Astrocyte of the cerebellum (primary cell): ENCODE measurements around the gene NPHP4.

ENCODE experiments used
- DNase-seq: peaks from one replicate; pipeline ENCODE4 v3.0.0-alpha.2; 2011; ENCODE audit warnings: low read depth
- H3K4me3 ChIP-seq: 2 replicates; pipeline ENCODE4 v1.5.1; 2011; ENCODE audit warnings: mild to moderate bottlenecking, low read depth, low read length, moderate library complexity
- in situ Hi-C: cut with HindIII; loops from 2 replicates; pipeline ENCODE4 v1.10.0; 2017; ENCODE audit warnings: low sequenced_read_pairs
- TF ChIP-seq, protein P1 (sequence below): IDR thresholded peaks from 2 replicates; pipeline ENCODE4 v1.5.1; 2012; ENCODE audit warnings: low read length, low read depth, moderate library complexity, mild to moderate bottlenecking; ENCODE audit errors: missing control alignments

NPHP4 gene

DNA sequence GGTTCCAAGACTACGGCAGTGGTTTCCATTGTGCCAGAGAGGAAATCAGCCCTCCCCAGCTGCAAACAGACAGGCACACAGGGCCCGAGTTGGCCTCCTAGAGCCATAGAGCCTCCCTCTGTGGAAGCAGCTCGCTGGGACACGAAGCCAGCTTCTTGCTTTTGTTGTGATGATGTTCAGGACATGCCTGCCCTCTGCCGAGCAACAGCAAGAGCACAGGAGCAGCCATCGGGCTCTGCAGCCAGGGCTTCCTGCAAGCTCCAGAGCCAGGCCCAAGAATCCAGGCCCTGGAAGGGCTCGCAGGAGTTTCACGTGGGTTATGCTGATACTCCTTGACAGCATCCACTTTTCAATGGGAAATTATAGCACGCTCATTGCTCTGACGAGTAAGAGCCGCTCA lies 18.5 kb downstream of the NPHP4 start:
- DNase-seq, result no peak
- TF ChIP-seq, protein P1, sequence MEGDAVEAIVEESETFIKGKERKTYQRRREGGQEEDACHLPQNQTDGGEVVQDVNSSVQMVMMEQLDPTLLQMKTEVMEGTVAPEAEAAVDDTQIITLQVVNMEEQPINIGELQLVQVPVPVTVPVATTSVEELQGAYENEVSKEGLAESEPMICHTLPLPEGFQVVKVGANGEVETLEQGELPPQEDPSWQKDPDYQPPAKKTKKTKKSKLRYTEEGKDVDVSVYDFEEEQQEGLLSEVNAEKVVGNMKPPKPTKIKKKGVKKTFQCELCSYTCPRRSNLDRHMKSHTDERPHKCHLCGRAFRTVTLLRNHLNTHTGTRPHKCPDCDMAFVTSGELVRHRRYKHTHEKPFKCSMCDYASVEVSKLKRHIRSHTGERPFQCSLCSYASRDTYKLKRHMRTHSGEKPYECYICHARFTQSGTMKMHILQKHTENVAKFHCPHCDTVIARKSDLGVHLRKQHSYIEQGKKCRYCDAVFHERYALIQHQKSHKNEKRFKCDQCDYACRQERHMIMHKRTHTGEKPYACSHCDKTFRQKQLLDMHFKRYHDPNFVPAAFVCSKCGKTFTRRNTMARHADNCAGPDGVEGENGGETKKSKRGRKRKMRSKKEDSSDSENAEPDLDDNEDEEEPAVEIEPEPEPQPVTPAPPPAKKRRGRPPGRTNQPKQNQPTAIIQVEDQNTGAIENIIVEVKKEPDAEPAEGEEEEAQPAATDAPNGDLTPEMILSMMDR, result peak; percentile 48
- no peak overlapping the region for H3K4me3 ChIP-seq
- in situ Hi-C loops, result no loop called here

- no peak overlapping the region for H3K4me3 ChIP-seq
- in situ Hi-C loops, result no loop called here
- TF ChIP-seq, protein P1, result no peak
- no peak for DNase-seq
These were observed 20.1 kb downstream of the NPHP4 start for GRCh38 chr1:5972198-5972520.

GRCh38 chr1:5971471-5972197 lies 20.6 kb downstream of the NPHP4 start:
- in situ Hi-C loops, result no loop called here
- DNase-seq, result no peak
- no peak overlapping the region for H3K4me3 ChIP-seq
- TF ChIP-seq, protein P1, result no peak

DNA sequence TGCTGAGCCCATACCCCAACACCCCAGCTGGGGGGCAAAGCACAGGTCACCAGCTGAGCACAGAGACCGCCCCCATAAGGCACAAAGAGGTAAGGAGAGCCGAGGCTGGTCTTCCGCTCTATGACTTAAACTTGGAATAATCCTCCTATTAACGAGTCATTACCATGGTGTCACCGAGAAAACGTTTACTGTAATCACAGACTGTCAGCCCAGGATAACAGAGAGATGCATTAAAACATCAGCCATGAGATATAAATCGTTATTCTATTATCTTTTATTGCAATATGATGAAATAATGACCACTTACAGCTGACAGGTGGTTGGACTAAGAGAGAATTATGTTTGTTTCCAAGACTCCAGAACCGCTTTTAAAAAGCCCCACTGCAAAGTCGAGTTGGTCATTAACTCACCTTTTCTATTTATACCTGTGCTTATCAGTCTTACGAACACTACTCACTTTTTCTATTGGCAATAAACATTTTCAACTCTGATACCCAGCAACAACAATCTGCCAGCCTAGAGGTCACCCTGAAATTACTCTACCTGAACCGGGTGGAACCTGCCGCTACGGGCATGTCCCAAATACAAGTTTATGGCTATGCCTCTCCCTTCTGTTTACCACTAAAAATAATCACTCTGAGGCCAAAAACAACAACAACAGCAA lies 21.5 kb downstream of the NPHP4 start:
- no peak overlapping the region for H3K4me3 ChIP-seq
- in situ Hi-C loops, result no loop called here
- TF ChIP-seq, protein P1, result no peak
- DNase-seq, result no peak

DNA sequence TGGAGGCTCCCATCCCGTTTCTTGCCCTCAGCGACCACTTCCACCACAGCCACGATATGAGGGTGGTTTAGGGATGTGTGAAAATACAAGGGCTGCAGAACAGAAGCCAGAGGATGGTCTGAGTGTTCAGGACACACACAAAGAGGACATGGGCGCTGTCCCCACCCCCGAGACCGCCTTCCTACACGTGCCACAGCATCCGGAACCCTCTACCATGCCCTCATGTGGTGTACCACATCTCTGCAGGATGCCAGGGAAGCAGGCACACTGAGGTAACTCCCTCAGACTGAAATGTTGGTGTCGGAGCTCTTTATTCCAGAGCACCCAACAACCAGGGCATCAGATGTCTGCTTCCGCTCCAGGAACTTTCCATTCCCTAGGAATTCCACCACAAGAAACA lies 23.1 kb downstream of the NPHP4 start:
- no peak overlapping the region for H3K4me3 ChIP-seq
- no peak for DNase-seq
- TF ChIP-seq, protein P1, result no peak
- in situ Hi-C loops, result no loop called here

GRCh38 chr1:5968161-5968736 lies 24.0 kb downstream of the NPHP4 start:
- in situ Hi-C loops, result no loop called here
- no peak overlapping the region for H3K4me3 ChIP-seq
- no peak for DNase-seq
- TF ChIP-seq, protein P1, result no peak
